ENCODE results near the gene KCNIP1.

DNA sequence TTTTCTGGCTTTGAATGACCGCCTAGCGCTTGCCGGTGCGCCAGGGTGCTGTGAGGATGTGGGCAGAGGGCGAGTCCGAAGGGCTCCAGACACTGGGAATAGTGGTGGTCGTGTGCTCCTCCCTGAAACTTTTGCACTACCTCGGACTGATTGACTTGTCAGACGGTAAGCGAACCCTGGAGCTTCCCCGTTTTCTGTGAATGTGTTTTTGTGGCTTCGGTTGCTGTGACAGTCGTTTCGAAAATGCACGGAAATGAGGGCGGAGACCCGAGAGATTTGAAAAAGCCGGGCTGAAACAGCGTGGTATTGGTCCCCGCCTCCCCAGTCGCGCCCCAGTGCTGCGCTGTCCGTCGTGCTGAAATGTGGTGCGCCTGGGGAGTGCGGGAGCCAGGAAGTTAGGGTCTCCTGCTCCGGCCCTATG lies 177.2 kb downstream of the KCNIP1 start:
- TF ChIP-seq, protein P1, sequence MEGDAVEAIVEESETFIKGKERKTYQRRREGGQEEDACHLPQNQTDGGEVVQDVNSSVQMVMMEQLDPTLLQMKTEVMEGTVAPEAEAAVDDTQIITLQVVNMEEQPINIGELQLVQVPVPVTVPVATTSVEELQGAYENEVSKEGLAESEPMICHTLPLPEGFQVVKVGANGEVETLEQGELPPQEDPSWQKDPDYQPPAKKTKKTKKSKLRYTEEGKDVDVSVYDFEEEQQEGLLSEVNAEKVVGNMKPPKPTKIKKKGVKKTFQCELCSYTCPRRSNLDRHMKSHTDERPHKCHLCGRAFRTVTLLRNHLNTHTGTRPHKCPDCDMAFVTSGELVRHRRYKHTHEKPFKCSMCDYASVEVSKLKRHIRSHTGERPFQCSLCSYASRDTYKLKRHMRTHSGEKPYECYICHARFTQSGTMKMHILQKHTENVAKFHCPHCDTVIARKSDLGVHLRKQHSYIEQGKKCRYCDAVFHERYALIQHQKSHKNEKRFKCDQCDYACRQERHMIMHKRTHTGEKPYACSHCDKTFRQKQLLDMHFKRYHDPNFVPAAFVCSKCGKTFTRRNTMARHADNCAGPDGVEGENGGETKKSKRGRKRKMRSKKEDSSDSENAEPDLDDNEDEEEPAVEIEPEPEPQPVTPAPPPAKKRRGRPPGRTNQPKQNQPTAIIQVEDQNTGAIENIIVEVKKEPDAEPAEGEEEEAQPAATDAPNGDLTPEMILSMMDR (IDR thresholded peaks at IDR 0.05; ENCODE audit: insufficient read depth, low read depth, low read length) = no peak
- no peak for TF ChIP-seq EZH2 (IDR thresholded peaks at IDR 0.05; ENCODE audit: insufficient read depth, low read length)
